Activated CD8-positive, alpha-beta memory T cell treated with anti-CD3 and anti-CD28 coated beads for 1 hour (primary cell): ENCODE measurements around the gene ZBTB20.
A peak's percentile ranks its signal among the peaks of the same experiment; 100 is the strongest.
"Not testable (repeated sequence)": the region's sequence is repeated elsewhere in the genome, so short reads cannot be mapped to it uniquely, and the experiment has no call there.

Experiments used
- DNase-seq, 2 donors: peaks; one replicate each; pipeline ENCODE4 v3.0.0-alpha.2; 2020; ENCODE audit warnings: low read depth in 1 of 2; ENCODE audit errors: extremely low read depth in 1 of 2

ZBTB20 gene

GRCh38 chr3:114847564-114847963, 299.5 kb downstream of the ZBTB20 start:
- no peak for DNase-seq

- no peak for DNase-seq
Measured at GRCh38 chr3:114846779-114847178, 300.3 kb downstream of the ZBTB20 start.

- DNase-seq, result no peak
Measured at GRCh38 chr3:114846252-114846651, 300.8 kb downstream of the ZBTB20 start.

GRCh38 chr3:114841515-114841914, 305.6 kb downstream of the ZBTB20 start:
- DNase-seq, result no peak

GRCh38 chr3:114839476-114839875, 307.6 kb downstream of the ZBTB20 start:
- no peak for DNase-seq

DNA sequence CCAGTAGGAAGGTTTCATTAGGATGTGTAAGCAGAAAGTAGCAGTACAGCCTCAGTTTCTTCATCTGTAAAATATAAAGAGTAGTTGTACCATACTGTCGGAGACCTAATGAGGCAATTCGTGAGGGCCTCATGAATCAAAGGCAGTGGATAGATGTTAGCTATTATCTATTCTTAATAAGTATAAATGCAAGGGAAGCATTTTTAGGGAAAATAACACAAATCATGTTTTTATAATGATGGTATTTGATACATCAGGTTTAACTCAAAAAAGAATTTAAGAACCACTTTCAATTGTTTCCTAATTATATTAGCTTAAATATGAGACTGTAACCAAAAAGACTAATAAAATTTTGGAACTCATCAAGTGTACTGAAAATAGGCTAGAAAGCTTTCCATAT, 309.1 kb downstream of the ZBTB20 start:
- DNase-seq, result no peak

DNA sequence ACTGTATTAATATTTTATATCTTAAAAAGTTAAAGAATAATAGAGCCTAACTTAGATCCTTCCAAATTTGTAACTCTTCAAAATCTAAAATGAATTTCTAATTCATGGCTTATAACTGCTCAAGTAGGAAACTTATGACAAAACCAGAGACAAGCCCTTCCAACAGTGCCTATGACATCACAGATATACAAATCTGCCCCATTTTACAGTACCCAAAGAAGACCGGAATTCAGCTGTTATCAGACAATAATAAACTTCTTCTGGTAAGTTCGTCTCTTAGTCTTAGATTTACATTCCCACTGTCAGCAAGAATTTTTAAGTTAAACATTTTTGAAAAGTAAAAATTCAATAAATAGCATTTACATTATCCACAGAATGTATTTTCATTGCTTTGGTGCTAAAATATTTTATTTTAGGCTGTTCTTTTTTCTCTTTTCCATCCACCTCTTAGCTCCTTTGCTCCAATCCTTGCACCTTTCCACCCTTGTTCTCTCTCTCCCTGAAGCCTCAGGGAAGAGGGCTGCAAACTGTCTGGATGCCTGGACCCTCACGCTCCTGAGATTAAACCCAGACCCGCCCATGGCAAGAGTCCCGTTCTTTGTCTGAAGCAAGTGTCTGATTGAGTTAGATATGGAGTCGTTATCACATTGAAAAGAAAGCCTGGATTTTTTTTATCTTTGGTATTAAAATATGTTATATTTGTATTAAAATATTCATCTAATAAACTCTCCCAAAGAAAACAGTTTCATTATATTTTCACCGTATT, 312.7 kb downstream of the ZBTB20 start:
- DNase-seq, result no peak

DNA sequence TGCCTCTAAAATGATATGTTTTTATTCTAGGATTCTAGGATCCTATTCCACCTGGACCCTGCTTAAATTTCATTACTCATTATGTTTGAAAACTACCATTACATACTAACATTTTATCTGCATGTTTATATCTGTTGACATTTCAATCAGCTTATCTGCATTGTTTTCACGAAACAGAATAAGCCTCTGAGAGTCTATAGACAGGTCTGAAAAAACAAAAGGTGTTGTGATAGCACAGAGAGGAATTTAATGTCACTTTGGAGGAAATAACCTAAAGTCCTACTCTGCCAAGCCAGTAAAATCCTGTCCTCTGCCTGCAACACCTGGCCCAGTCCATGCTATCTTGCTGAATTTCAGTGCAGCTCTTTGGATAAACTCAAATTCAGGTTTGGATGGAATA, 315.2 kb downstream of the ZBTB20 start:
- DNase-seq, result no peak

- no peak for DNase-seq
Measured at GRCh38 chr3:114830652-114831051, 316.4 kb downstream of the ZBTB20 start.

GRCh38 chr3:114829783-114830182, 317.3 kb downstream of the ZBTB20 start:
- no peak for DNase-seq

DNA sequence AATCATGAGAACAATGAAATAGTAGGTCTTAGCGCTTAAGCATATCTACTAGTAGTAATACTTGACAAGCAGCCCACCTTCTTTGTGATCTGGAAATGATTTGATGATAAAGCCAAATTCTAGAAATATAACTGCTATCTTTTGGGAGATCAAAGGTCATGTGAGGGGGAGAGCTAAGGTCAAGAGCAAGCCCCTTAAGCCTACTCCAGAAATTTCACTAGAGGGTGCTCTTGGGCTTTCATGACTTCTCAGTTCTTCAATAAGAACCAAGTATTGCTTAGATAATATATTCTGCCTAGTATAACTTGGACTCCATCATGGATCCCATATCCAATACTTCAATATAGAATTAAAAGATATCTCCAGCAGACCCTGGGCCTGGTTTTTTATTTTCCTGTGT, 319.6 kb downstream of the ZBTB20 start:
- no peak for DNase-seq

GRCh38 chr3:114824014-114824413, 323.1 kb downstream of the ZBTB20 start:
- no peak for DNase-seq

GRCh38 chr3:114823061-114823460, 324.0 kb downstream of the ZBTB20 start:
- no peak for DNase-seq

DNA sequence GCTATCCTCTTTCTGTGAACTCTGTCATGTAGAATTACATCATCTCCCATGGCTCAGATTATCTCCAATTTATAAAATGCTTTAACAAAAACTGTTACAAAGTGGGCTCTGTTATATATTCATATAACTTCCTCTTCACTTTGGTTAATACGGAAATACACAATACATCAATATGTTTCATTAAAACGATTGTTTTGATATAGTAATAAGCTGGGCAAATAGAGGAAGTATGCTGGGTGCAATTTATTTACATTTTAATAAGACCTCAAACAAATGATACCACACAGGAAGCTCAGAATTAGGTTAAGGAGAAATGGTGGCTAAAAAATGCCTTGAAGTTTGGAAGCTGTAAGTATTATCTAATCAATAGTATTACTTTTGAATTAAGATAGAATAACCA, 331.0 kb downstream of the ZBTB20 start:
- no peak for DNase-seq

GRCh38 chr3:114812541-114813238, 334.4 kb downstream of the ZBTB20 start:
- DNase-seq, result not testable (repeated sequence)

- DNase-seq, result peak in 1 of 2 donors; percentile 2
Measured at GRCh38 chr3:114809668-114810413, 337.2 kb downstream of the ZBTB20 start.

DNA sequence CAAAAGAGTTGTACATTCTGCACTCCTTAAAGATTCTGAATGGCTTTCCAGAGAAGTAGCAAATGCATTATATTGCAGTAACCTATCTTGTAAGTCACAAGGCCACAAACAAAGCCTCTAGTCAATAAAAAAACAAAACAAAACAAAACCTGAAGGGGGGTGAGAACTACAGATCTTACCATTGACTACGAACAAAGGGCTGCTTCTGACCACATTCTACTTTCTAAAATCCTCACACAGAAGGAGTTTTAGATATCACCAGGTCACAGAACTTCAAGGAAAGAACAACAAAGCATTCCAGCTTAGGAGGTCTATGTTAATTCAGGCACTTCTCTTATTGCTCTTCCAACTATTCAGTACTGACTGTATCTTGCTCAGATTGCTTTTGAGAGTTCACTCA, 343.0 kb downstream of the ZBTB20 start:
- DNase-seq, result no peak

DNA sequence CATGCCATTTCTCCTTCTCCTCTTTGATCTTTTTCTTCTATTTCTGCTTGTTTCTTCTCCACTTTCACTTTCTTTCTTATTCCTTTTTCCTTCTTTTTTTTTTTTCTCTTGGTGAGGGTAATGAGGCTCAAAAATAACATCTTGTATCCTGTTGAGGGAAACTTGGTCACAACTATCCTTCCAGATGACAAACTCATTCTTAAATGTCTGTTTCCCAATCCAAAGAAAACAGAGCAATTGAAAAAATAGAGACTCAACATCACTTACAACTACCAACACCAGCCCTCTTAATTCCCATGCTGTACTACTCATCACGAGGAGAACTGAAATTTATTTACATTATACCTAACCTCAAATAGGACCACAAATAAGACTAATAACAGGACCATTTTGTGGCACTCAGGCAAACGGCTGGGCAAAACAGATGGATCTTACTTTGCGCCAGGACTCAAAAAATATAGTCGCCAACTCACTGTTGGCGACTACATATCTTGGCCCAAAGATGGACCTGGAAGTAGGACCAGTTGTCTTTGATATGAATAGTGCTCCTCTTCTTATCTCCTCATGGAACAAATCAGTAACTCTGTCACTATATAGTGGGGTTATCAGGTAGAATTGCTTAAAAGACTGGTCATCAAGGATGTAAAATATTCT, 343.9 kb downstream of the ZBTB20 start:
- no peak for DNase-seq

GRCh38 chr3:114800272-114801031, 346.6 kb downstream of the ZBTB20 start:
- DNase-seq, result no peak

GRCh38 chr3:114799816-114800215, 347.3 kb downstream of the ZBTB20 start:
- DNase-seq, result no peak
